Measurements from ENCODE around the gene DPRX.

GRCh38 chr19:53662209-53662608 lies 30.4 kb downstream of the DPRX start:
- TF ChIP-seq THAP8 (CRISPR knock-in tag; IDR thresholded peaks at IDR 0.05; ENCODE audit: borderline replicate concordance) (no peak), ZNF326 (CRISPR knock-in tag; IDR thresholded peaks at IDR 0.05; ENCODE audit: borderline replicate concordance) (no peak), HNRNPLL (IDR thresholded peaks at IDR 0.05; ENCODE audit: low read depth, low read length, poor library complexity, severe bottlenecking) (no peak), CTCF (CRISPR knock-in tag; IDR thresholded peaks at IDR 0.05) (no peak), RFX5 (IDR thresholded peaks at IDR 0.05; ENCODE audit: low read depth, low read length) (no peak), BRCA1 (CRISPR knock-in tag; IDR thresholded peaks at IDR 0.05) (no peak), GPBP1L1 (CRISPR knock-in tag; IDR thresholded peaks at IDR 0.05) (no peak), EHMT2 (IDR thresholded peaks at IDR 0.05; ENCODE audit: borderline replicate concordance, low read depth, low read length) (no peak), FOXA1 (IDR thresholded peaks at IDR 0.05) (no peak), FOXA1 (CRISPR knock-in tag; IDR thresholded peaks at IDR 0.05) (no peak), ZNF274 (CRISPR knock-in tag; IDR thresholded peaks at IDR 0.05) (no peak), POLR2A (IDR thresholded peaks at IDR 0.05; ENCODE audit: insufficient read depth in 1 of 2, low read depth in 2 of 2, low read length in 2 of 2) (no peak), CC2D1A (CRISPR knock-in tag; IDR thresholded peaks at IDR 0.05) (no peak), POLR2AphosphoS5 (IDR thresholded peaks at IDR 0.05; ENCODE audit: low read depth, low read length) (no peak)
